CD4-positive, alpha-beta T cell treated with Interleukin-12 subunit alpha and Interleukin-12 subunit beta, for 1 hour (primary cell): ENCODE measurements around the gene EPB41L2.
A peak's percentile ranks its signal among the peaks of the same experiment; 100 is the strongest.

ENCODE experiments used
- DNase-seq: peaks from one replicate; pipeline ENCODE4 v3.0.0-alpha.2; 2020

The EPB41L2 gene

GRCh38 chr6:131061041-131061750 is 1.8 kb downstream of the EPB41L2 start:
- DNase-seq: peak; percentile 3

- DNase-seq: no peak
Observed at GRCh38 chr6:131060311-131060710, 2.7 kb downstream of the EPB41L2 start.

DNA sequence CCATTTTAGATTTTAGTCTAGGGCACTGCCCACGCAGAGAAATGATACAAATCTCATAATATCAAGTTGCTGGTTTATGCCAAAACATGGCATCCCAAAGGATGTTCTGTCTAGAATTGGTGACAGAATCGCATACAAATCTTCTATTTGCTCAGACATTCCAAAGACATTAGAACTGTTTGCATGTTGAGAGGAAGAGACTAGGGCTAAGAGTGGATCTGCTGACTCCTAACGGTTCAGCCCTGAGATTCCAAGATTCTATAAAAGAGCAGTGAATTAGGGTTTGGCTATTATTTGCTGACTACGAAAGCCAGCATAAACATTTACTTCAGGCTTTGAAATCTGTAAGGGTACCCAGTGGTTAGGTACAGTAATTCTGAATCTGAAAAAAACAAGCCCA is 3.6 kb downstream of the EPB41L2 start:
- no peak for DNase-seq

GRCh38 chr6:131058236-131058635 is 4.8 kb downstream of the EPB41L2 start:
- no peak for DNase-seq

DNA sequence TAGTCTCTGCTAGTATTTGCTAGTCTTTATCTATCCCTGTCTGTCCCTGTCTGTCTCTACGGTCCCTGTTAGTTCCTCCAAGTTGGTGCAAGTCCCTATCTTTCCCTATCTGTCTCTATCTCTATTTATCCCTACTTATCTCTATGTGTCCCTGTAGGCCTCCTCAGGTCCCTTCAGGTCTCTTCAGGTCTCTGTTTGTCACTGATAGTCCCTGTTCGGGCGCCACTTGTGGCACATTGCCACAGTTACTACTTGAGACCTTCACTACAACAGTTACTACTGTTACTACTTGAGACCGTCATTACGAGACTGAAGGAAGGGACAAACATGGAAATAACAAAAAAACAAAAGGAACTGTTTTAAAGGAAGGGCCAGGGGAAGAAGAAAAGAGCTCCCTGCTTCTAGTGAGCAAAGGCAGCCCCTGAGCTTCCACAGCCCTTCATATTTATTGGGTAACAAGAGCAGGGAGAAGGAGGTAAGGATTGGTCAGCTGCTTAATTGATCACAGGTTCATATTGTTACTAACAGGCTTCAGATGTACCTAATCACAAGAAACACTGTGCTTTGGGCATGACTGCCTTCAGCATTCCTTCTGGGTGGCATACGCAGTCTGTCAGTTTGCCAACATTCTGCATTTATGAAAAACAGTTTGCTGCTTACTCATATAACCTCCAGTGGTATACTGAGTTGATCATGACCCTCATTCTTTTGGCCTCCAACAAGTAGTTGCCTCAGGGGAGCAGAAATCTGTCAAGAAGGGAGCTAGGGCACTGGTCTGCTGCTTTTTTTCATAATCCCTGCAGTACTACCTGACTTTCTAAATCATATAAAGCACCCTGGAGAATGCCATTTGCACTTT is 8.4 kb downstream of the EPB41L2 start:
- DNase-seq: no peak

DNA sequence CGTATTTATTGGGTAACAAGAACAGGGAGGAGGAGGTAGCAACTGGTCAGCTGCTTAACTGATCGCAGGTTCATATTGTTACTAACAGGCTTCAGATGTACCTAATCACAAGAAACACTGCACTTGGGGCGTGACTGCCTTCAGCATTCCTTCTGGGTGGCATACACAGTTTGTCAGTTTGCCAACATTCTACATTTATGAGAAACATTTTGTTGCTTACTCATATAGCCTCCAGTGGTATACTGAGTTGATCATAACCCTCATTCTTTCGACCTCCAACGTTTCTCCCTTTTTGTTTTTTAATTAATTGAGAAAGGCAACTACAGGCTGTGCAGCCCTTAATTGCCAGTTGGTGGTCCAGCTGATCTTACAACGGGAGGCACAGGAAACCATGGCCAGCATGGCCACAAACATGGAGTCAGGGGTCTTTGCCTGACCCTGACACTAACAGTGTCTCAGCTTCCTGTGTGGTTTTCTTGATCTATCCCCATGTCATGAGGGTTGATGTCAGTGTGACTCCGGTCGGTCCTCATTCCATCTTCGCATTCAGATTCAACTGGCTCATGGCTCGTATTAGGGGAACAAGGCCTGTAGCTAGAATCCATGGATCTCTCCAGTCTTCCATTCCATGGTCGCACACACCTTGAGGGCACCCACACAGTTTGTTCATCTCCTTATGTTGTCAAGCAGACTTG is 9.4 kb downstream of the EPB41L2 start:
- DNase-seq: no peak

DNA sequence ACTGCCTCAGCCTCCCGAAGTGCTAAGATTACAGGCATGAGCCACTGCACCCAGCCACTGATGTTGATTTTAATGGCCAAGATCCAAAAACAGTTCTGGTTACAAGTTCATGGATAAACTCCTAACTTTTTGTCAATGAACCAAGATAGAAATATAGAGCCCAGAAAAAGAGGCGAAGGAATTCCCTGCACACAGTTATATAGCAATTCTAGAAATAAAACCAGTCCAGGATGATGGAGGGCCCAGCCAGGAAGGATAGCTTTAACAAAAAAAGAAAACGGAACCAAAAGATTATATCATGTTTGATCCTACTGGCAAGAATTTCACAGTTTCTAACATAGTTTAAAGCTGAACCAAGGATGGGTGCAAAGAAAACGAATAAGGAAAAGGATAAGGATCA is 10.9 kb downstream of the EPB41L2 start:
- no peak for DNase-seq

DNA sequence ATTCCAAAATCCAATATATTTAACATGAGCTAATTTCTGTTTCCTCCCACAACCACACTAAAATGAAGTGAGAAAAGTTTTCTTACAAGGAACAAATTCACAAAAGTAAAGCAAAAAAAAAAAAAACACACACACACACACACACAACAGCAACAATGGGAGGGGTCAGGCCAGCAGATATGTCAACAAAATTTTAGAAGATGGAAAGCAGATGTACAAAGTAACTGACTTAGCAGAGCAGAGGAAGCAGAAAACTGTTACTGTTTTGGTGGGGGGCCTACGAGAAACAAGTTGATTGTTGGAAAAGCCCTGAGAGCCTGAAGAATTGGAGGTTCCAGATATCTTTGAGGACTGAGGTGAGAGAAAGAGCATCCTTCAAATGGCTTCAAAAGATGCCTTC is 11.7 kb downstream of the EPB41L2 start:
- DNase-seq: no peak

DNA sequence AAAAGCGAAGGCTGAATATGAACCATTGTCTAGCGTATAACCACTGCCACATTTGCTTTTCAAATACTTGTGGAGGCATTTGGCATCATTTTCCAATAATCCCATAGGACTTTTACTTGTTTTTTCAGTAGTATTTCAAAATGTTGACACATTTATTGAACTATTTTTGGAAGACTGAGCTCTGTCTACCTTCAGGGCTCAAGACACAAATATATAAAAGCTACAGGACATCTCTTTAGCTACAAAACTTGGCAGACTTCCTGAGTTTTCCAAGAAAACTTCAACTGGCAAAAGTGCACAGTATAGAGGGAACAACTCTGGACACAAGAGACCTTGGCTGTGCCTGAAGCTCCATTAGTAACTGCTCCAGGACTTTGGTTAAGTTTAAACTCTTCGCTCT is 13.4 kb downstream of the EPB41L2 start:
- no peak for DNase-seq

- DNase-seq: no peak
Observed at GRCh38 chr6:131048933-131049515, 14.0 kb downstream of the EPB41L2 start.

DNA sequence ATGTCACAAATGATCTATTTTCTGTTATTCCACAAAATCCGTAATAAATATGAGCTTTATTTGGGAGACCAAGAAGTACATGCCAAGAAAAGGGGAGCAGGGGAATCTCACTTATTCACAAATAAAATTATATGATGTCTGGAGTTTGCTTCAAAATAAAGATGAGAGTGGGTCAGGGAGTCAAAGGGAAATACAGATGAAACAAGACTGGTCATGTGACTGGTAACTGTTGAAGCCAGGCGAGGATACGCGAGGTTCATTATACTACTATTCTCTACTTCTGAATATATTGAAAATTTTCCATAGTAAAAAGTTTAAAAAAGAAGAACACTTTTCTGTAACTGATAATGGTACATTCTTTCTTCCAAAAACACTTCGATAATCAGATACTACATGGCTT is 14.6 kb downstream of the EPB41L2 start:
- no peak for DNase-seq

DNA sequence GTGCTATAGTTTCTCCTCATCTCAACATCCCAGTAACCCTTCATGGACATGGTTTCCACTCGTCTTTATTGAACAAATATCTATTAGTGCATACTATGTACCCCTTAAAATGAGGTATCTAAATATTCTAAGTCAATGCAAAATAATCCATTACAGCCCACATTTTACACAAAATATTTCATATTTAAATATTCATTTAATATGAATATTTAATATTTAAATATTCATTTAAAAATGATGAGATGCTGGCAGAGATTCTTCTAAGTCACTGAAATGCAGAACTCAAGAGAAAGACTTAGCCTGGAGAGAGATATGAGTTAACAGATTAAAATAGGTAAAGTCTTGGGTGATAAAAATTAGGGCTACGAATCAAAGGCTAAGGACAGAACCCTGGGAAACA is 17.9 kb downstream of the EPB41L2 start:
- no peak for DNase-seq

DNA sequence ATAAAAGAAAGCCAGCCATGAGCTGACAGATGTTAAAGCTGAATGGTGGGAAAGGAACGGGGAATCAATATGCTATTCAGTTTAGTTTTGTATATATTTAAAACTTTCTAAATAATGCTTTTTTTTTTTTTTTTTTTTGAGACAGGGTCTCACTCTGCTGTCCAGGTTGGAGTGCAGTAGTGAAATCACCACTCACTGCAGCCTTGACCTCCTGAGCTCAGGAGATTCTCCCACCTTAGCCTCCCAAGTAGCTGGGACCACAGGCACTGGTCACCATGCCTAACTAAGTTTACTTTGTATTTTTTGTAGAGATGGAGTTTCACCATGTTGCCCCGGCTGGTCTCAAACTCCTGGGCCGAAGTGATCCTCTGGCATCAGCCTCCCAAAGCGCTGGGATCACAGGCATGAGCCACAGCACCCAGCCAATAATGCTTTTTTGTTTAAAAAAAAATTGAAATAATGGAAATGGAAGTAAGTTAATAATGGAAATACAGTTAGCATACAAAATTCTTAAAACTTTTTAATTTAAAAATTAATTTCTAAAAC is 19.1 kb downstream of the EPB41L2 start:
- no peak for DNase-seq

DNA sequence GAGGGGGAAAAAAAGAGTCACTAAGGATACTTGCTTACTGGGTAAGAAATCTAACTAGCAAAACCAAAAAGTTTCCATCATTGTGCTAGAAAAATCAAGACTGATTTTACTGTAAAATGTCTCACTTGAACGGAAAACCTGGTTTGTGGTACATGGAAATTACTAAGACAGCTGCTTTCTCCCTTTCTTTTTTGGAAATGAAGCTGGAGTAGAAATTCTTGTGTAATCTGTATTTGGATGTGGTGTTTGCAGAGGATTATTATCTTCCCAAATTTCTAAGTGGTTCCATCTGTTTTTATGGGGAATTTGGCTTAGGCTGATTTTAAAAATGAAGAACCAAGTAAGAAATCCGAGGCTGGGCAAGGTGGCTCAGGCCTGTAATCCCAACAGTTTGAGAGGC is 20.4 kb downstream of the EPB41L2 start:
- no peak for DNase-seq

- no peak for DNase-seq
Observed at GRCh38 chr6:131041814-131042213, 21.2 kb downstream of the EPB41L2 start.

GRCh38 chr6:131040866-131041265 is 22.2 kb downstream of the EPB41L2 start:
- DNase-seq: no peak

DNA sequence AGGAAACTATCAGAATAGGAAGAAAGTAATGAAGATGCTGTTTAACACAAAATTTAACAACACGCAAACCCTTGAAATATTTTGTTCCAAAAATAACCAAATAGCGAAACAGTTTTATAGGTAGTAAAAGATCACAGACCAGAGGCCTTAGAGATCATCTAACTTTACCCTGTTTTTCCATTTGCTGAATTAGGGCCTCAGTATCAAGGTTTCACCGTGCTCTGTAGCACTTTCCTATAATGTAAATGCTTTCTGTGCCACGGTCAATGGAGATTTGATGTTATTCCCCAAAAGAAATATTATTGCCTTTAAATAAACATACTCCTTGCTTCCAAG is 23.7 kb downstream of the EPB41L2 start:
- DNase-seq: no peak

GRCh38 chr6:131038597-131039344 is 24.3 kb downstream of the EPB41L2 start:
- DNase-seq: no peak

GRCh38 chr6:131037194-131037897 is 25.7 kb downstream of the EPB41L2 start:
- DNase-seq: no peak

DNA sequence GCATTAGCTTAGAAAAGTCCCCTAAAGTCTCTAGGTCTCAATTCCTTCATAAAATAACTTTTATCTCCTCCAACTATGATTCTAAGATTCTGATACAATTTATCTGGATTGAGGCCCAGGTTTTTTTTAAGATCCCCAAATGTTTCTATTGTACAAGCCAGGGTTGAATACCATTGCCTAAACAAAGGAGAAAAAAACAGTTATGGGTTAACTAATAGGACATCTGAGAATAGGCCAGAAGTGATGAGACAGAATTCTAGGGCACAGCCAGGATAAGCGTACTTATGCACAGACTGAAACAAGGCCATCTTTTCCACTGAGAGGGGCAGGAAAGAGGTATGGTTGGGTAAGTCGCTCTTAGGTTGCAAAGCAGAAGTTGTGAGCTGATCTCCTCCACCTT is 26.4 kb downstream of the EPB41L2 start:
- DNase-seq: no peak

- no peak for DNase-seq
Observed at GRCh38 chr6:131036143-131036542, 26.9 kb downstream of the EPB41L2 start.

GRCh38 chr6:131035582-131035981 is 27.5 kb downstream of the EPB41L2 start:
- no peak for DNase-seq
